Mammary epithelial cell (primary cell): ENCODE results near the gene SEC22A.

Source experiments
- CTCF ChIP-seq, 2 donors: IDR thresholded peaks in 1 of 2; conservative IDR thresholded peaks in 1 of 2; 2 replicates each; pipeline ENCODE4 v1.5.1; 2011 to 2012; ENCODE audit warnings: inconsistent platforms in 2 of 2, low read length in 2 of 2, mild to moderate bottlenecking in 2 of 2, control low read depth in 1 of 2, low read depth in 1 of 2; ENCODE audit not compliant: insufficient read depth in 1 of 2; ENCODE audit errors: extremely low read depth in 1 of 2
- EZH2 ChIP-seq: IDR thresholded peaks from 2 replicates; pipeline ENCODE4 v1.6.1; 2012; ENCODE audit warnings: low read length, inconsistent platforms, borderline replicate concordance

- TF ChIP-seq CTCF (conservative IDR thresholded peaks at IDR 0.05 in 1 of 2, IDR thresholded peaks at IDR 0.05 in 1 of 2; ENCODE audit: extremely low read depth in 1 of 2, insufficient read depth in 1 of 2, low read depth in 1 of 2, low read length in 2 of 2) (no peak), EZH2 (no peak)
These were observed 116.0 kb downstream of the SEC22A start for GRCh38 chr3:123317716-123318115.
